GM21576 (cell line): ENCODE data around the gene TES.
"Not testable (repeated sequence)": the region's sequence is repeated elsewhere in the genome, so short reads cannot be mapped to it uniquely, and the experiment has no call there.

Experiments
- ATAC-seq: cut with Tn5 transposase; IDR thresholded peaks from one replicate; pipeline ENCODE4 v1.9.1; 2021; ENCODE audit warnings: mild to moderate bottlenecking, moderate library complexity; ENCODE audit not compliant: unreplicated experiment

TES gene, protein sequence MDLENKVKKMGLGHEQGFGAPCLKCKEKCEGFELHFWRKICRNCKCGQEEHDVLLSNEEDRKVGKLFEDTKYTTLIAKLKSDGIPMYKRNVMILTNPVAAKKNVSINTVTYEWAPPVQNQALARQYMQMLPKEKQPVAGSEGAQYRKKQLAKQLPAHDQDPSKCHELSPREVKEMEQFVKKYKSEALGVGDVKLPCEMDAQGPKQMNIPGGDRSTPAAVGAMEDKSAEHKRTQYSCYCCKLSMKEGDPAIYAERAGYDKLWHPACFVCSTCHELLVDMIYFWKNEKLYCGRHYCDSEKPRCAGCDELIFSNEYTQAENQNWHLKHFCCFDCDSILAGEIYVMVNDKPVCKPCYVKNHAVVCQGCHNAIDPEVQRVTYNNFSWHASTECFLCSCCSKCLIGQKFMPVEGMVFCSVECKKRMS

GRCh38 chr7:116210345-116211005 is at the start of gene TES:
Gene TES, plus strand, starts transcription at chr7:116210539. Its CDS starts 169 bp downstream, at chr7:116210708.
- ATAC-seq: peak; percentile 82

DNA sequence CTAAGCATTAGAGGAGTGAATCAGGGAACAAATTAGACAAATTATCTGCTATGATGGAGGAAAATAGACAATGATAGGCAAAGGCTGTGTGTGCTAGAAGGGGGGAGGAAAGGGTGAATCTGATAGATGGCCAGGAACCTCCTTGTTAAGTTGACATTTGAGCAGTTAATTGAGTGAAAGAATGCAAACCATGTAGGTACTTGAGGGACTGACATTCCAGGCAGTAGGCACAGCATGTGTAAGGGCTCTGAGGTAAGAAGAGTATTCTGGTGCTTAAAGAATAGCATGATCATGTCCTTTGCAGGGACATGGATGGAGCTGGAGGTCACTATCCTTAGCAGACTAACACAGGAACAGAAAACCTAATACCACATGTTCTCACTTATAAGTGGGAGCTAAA is 48.6 kb upstream of the TES start:
- ATAC-seq: no peak

DNA sequence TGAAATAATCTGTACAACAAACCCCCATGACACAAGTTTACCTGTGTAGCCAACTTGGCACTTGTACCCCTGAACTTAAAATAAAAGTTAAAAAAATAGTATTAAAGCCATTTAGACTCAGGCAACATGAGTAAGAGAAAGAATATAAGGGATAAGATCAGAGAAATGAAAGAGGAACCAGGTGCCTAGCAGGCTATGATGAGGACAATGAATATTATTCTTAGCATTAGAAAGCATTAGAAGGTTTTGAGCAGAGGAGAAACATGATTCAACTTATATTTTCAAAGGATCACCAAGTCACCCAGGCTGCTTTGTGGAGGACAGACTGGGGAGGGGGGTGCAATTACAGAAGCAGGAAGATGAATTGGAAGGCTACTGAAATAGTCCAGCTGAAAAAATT is 48.1 kb upstream of the TES start:
- ATAC-seq: peak; percentile 51

- ATAC-seq: no peak
These were observed 47.3 kb upstream of the TES start for GRCh38 chr7:116162992-116163391.

- no peak for ATAC-seq
These were observed 45.6 kb upstream of the TES start for GRCh38 chr7:116164552-116165306.

- peak; percentile 62 for ATAC-seq
These were observed 44.6 kb upstream of the TES start for GRCh38 chr7:116165717-116166116.

DNA sequence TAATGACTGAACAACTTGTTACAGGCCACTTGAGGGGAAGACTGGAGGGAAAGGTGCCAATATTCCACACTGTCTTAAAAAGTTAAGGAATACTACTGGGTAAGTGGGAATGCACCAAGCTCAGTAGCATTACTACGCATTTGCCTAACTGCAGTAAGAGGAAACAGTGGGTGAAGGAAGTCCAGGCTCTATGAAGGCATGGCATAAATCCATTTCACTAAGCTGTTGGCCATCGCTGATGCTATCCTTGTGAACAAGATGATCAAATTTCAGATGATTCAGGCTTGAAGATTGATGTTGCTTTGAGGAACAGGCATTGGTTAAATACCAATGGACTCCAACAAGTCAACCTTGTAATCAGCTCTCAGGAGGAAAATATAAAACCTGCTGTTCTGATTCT is 44.2 kb upstream of the TES start:
- no peak for ATAC-seq

- ATAC-seq: no peak
These were observed 43.2 kb upstream of the TES start for GRCh38 chr7:116167177-116167576.

- no peak for ATAC-seq
These were observed 41.3 kb upstream of the TES start for GRCh38 chr7:116169060-116169459.

GRCh38 chr7:116170180-116170579 is 40.2 kb upstream of the TES start:
- no peak for ATAC-seq

- no peak for ATAC-seq
These were observed 39.2 kb upstream of the TES start for GRCh38 chr7:116171094-116171493.

GRCh38 chr7:116172353-116172752 is 38.0 kb upstream of the TES start:
- no peak for ATAC-seq

DNA sequence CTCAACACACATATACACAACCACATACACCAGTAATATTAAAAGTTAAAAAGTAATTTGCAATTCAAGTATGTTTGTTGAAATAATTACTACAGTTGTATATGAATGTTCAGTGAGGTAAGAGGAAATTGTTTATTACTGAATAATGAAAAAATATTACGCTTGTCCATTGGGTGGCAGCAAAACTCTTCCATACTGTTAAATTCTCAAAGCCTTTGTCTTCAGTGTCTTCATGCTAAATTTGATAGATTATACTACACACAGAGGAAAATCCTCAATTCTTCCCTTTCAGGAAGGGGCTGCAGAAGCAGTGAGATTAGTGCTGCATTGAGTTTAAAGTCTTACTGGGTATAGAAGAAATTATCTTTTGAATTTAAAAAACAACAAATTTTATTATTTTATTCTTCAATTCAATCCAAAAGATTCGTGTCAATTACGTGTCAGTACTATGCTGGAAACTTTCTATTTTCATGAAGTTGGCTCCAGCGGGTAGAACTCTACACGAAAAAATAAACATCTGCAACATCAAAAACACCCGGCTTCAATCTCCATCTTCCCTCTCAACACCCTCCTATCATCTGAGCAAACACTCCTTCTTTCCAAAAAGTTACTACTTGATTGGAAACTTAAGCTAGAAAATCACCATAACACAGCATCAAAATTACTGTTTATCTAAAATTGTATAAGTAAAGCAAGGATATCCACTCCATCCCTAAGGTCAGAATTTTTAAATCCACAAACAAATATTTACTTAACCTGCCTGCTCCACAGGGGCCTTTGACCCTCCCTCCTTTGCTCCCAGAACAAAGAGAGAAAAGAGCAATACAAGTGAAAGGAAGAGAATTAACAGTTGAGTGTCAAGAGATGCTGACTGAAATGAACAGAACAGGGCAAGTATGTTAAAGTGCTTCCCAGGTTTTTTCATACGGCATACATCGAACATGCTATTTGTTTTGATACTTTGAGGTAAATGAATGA is 37.0 kb upstream of the TES start:
- ATAC-seq: peak; percentile 52

DNA sequence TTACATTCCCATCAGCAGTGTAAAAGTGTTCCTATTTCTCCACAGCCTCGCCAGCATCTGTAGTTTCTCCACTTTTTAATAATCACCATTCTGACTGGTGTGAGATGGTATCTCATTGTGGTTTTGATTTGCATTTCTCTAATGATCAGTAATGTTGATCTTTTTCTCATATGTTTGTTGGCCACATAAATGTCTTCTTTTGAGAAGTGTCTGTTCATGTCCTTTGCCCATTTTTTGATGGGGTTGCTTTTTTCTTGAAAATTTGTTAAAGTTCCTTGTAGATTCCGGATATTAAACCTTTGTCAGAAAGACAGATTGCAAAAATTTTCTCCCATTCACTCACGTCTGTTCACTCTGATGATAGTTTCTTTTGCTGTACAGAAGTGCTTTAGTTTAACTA is 35.2 kb upstream of the TES start:
- not testable (repeated sequence) for ATAC-seq

DNA sequence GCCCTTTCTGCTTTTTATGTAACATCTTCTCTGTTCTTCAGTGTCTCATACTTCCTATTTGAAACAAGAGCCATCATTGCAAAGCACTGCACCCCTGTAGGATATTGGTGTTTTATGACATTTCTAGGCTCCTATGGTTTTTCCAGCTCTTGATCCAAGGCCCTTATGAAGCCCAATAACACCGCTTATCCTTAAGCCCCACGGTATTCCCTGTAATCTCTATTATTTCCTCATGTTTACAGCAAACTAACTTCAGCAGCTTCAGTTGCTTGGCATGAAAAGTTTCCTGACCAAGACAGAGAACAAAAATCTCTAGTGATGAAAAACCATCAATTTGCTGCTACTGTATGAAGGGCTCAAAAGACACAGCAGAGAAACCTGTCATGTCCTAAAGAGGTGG is 34.1 kb upstream of the TES start:
- no peak for ATAC-seq

DNA sequence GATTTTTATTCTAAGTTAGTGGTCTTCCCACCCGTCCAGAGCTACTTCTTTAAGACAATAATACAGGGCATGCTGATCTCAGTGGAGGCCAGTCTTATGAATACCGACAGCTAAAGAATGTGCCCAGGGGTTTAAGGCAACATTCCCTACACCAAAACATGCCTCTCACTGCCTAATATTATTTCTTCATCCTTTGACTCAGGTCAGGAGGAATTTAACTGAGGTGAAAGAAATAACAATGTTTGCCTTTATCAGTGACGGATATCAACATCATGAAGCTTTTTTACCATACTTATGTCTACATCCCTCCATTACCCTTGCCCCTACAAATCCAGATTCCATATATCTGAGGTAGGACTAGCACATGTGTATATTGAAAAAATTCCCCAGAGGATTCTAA is 33.3 kb upstream of the TES start:
- no peak for ATAC-seq

GRCh38 chr7:116180302-116180701 is 30.0 kb upstream of the TES start:
- peak; percentile 86 for ATAC-seq

DNA sequence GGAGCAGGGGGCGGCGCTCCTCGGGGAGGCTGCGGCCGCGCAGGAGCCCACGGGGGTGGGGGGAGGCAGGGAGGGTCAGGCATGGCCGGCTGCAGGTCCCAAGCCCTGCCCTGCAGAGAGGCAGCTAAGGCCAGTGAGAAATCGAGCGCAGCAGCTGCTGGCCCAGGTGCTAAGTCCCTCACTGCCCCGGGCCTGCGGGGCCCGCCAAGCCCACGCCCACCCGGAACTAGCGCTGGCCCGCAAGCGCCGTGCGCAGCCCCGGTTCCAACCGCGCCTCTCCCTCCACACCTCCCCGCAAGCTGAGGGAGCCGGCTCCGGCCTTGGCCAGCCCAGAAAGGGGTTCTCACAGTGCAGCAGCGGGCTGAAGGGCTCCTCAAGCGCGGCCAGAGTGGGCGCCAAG is 28.3 kb upstream of the TES start:
- ATAC-seq: no peak

GRCh38 chr7:116185450-116185849 is 24.9 kb upstream of the TES start:
- no peak for ATAC-seq

- ATAC-seq: no peak
These were observed 24.4 kb upstream of the TES start for GRCh38 chr7:116185956-116186355.

GRCh38 chr7:116187400-116187799 is 22.9 kb upstream of the TES start:
- ATAC-seq: no peak
